ENCODE data around the gene RFX4.

The RFX4 gene

GRCh38 chr12:106769078-106769477, 186.3 kb downstream of the RFX4 start:
- no peak overlapping the region for H3K27ac Mint-ChIP-seq
- peaks cover 42% of the 10 kb centered on the region for H3K27me3 Mint-ChIP-seq
- intact Hi-C loops (cut with micrococcal nuclease) = no loop called here
- peaks cover 4% of the 10 kb centered on the region for H3K36me3 Mint-ChIP-seq (ENCODE audit: low read depth)
- H3K4me3 Mint-ChIP-seq = no peak overlapping the region
- H3K9me3 Mint-ChIP-seq = no peaks in the 10 kb centered on the region
- peaks cover 9% of the 10 kb centered on the region for H3K4me1 Mint-ChIP-seq (ENCODE audit: low read depth)

GRCh38 chr12:106769546-106769945, 186.7 kb downstream of the RFX4 start:
- Mint-ChIP-seq H3K36me3 (ENCODE audit: low read depth) (peaks cover 9% of the 10 kb centered on the region), H3K9me3 (no peaks in the 10 kb centered on the region), H3K27me3 (peaks cover 41% of the 10 kb centered on the region), H3K27ac (no peak overlapping the region), H3K4me1 (ENCODE audit: low read depth) (peaks cover 9% of the 10 kb centered on the region), H3K4me3 (no peak overlapping the region)
- intact Hi-C loops (cut with micrococcal nuclease) = no loop called here

GRCh38 chr12:106771425-106771824, 188.6 kb downstream of the RFX4 start:
- Mint-ChIP-seq H3K27ac (no peak overlapping the region), H3K9me3 (no peaks in the 10 kb centered on the region), H3K4me3 (no peak overlapping the region), H3K27me3 (peaks cover 34% of the 10 kb centered on the region), H3K4me1 (ENCODE audit: low read depth) (peaks cover 21% of the 10 kb centered on the region), H3K36me3 (ENCODE audit: low read depth) (peaks cover 15% of the 10 kb centered on the region)
- intact Hi-C loops (cut with micrococcal nuclease) = loop anchor here (5.0 kb wide), 2 partner anchors 321 to 414 kb away; partner anchors contain the start of genes CRY1 and POLR3B

GRCh38 chr12:106773286-106774004, 190.6 kb downstream of the RFX4 start:
- Mint-ChIP-seq H3K9me3 (no peaks in the 10 kb centered on the region), H3K36me3 (ENCODE audit: low read depth) (peaks cover 15% of the 10 kb centered on the region), H3K27me3 (peaks cover 17% of the 10 kb centered on the region), H3K4me1 (ENCODE audit: low read depth) (peaks cover 18% of the 10 kb centered on the region), H3K4me3 (peak overlapping the region; percentile 93), H3K27ac (peak overlapping the region; percentile 94)
- intact Hi-C loops (cut with micrococcal nuclease) = loop anchor here (5.0 kb wide), 2 partner anchors 319 to 416 kb away; partner anchors contain the start of genes CRY1 and POLR3B

GRCh38 chr12:106774005-106774807, 191.4 kb downstream of the RFX4 start, which contains the start of gene RIC8B:
RIC8B (plus strand) TSS chr12:106774682; CDS start chr12:106774746, 64 bp downstream.
- peaks cover 18% of the 10 kb centered on the region for H3K4me1 Mint-ChIP-seq (ENCODE audit: low read depth)
- H3K9me3 Mint-ChIP-seq = no peaks in the 10 kb centered on the region
- intact Hi-C loops (cut with micrococcal nuclease) = loop anchor here (5.0 kb wide), 2 partner anchors 318 to 417 kb away; partner anchors contain the start of genes CRY1 and POLR3B

GRCh38 chr12:106774808-106775524, 192.2 kb downstream of the RFX4 start:
- H3K27ac Mint-ChIP-seq = peak overlapping the region; percentile 94
- H3K4me3 Mint-ChIP-seq = peak overlapping the region; percentile 93
- peaks cover 15% of the 10 kb centered on the region for H3K36me3 Mint-ChIP-seq (ENCODE audit: low read depth)
- intact Hi-C loops (cut with micrococcal nuclease) = loop anchor here (5.0 kb wide), 2 partner anchors 317 to 418 kb away; partner anchors contain the start of genes CRY1 and POLR3B
- H3K4me1 Mint-ChIP-seq (ENCODE audit: low read depth) = peaks cover 18% of the 10 kb centered on the region
- H3K27me3 Mint-ChIP-seq = peaks cover 2% of the 10 kb centered on the region
- H3K9me3 Mint-ChIP-seq = no peaks in the 10 kb centered on the region

More at GRCh38 chr12:106774005-106774807, 191.4 kb downstream of the RFX4 start, which contains the start of gene RIC8B:
- Mint-ChIP-seq H3K27me3 (peaks cover 9% of the 10 kb centered on the region), H3K4me3 (peak within 1 kb of the TSS; percentile 93), H3K36me3 (ENCODE audit: low read depth) (peaks cover 15% of the 10 kb centered on the region), H3K27ac (peak within 1 kb of the TSS; percentile 94)

- no peaks in the 10 kb centered on the region for H3K9me3 Mint-ChIP-seq
- H3K4me1 Mint-ChIP-seq (ENCODE audit: low read depth) = peaks cover 18% of the 10 kb centered on the region
- H3K27ac Mint-ChIP-seq = no peak overlapping the region
- no peak overlapping the region for H3K4me3 Mint-ChIP-seq
- intact Hi-C loops (cut with micrococcal nuclease) = no loop called here
- no peaks in the 10 kb centered on the region for H3K27me3 Mint-ChIP-seq
- H3K36me3 Mint-ChIP-seq (ENCODE audit: low read depth) = peaks cover 15% of the 10 kb centered on the region
Observed at GRCh38 chr12:106776897-106777296, 194.1 kb downstream of the RFX4 start.

GRCh38 chr12:106780010-106780631, 197.3 kb downstream of the RFX4 start:
- no peaks in the 10 kb centered on the region for H3K9me3 Mint-ChIP-seq
- H3K36me3 Mint-ChIP-seq (ENCODE audit: low read depth) = peaks cover 7% of the 10 kb centered on the region
- no peak overlapping the region for H3K4me3 Mint-ChIP-seq
- peaks cover 14% of the 10 kb centered on the region for H3K4me1 Mint-ChIP-seq (ENCODE audit: low read depth)
- intact Hi-C loops (cut with micrococcal nuclease) = no loop called here
- no peaks in the 10 kb centered on the region for H3K27me3 Mint-ChIP-seq
- no peak overlapping the region for H3K27ac Mint-ChIP-seq

- H3K27ac Mint-ChIP-seq = no peak overlapping the region
- H3K4me3 Mint-ChIP-seq = no peak overlapping the region
- H3K36me3 Mint-ChIP-seq (ENCODE audit: low read depth) = peaks cover 25% of the 10 kb centered on the region
- intact Hi-C loops (cut with micrococcal nuclease) = no loop called here
- H3K9me3 Mint-ChIP-seq = no peaks in the 10 kb centered on the region
- no peaks in the 10 kb centered on the region for H3K4me1 Mint-ChIP-seq (ENCODE audit: low read depth)
- H3K27me3 Mint-ChIP-seq = no peaks in the 10 kb centered on the region
Observed at GRCh38 chr12:106782619-106783018, 199.8 kb downstream of the RFX4 start.

GRCh38 chr12:106783515-106783914, 200.7 kb downstream of the RFX4 start:
- Mint-ChIP-seq H3K27me3 (no peaks in the 10 kb centered on the region), H3K27ac (no peak overlapping the region), H3K4me1 (ENCODE audit: low read depth) (no peaks in the 10 kb centered on the region), H3K4me3 (no peak overlapping the region), H3K9me3 (no peaks in the 10 kb centered on the region), H3K36me3 (ENCODE audit: low read depth) (peaks cover 34% of the 10 kb centered on the region)
- intact Hi-C loops (cut with micrococcal nuclease) = no loop called here

GRCh38 chr12:106790020-106790419, 207.2 kb downstream of the RFX4 start:
- no peaks in the 10 kb centered on the region for H3K4me1 Mint-ChIP-seq (ENCODE audit: low read depth)
- H3K4me3 Mint-ChIP-seq = no peak overlapping the region
- intact Hi-C loops (cut with micrococcal nuclease) = no loop called here
- no peak overlapping the region for H3K27ac Mint-ChIP-seq
- H3K27me3 Mint-ChIP-seq = no peaks in the 10 kb centered on the region
- peaks cover 9% of the 10 kb centered on the region for H3K9me3 Mint-ChIP-seq
- H3K36me3 Mint-ChIP-seq (ENCODE audit: low read depth) = peaks cover 60% of the 10 kb centered on the region

- H3K36me3 Mint-ChIP-seq (ENCODE audit: low read depth) = peaks cover 47% of the 10 kb centered on the region
- no peaks in the 10 kb centered on the region for H3K4me1 Mint-ChIP-seq (ENCODE audit: low read depth)
- H3K27me3 Mint-ChIP-seq = no peaks in the 10 kb centered on the region
- H3K4me3 Mint-ChIP-seq = no peak overlapping the region
- intact Hi-C loops (cut with micrococcal nuclease) = no loop called here
- H3K27ac Mint-ChIP-seq = no peak overlapping the region
- H3K9me3 Mint-ChIP-seq = peaks cover 9% of the 10 kb centered on the region
Observed at GRCh38 chr12:106791531-106791930, 208.7 kb downstream of the RFX4 start.

GRCh38 chr12:106794369-106794768, 211.6 kb downstream of the RFX4 start:
- H3K9me3 Mint-ChIP-seq = peaks cover 9% of the 10 kb centered on the region
- H3K4me1 Mint-ChIP-seq (ENCODE audit: low read depth) = no peaks in the 10 kb centered on the region
- H3K4me3 Mint-ChIP-seq = no peak overlapping the region
- H3K27me3 Mint-ChIP-seq = no peaks in the 10 kb centered on the region
- intact Hi-C loops (cut with micrococcal nuclease) = no loop called here
- H3K36me3 Mint-ChIP-seq (ENCODE audit: low read depth) = peaks cover 25% of the 10 kb centered on the region
- H3K27ac Mint-ChIP-seq = no peak overlapping the region

Measured in dendritic cell treated with granulocyte-macrophage colony-stimulating factor and Interleukin-4, amounts not matched to agents 40 ng/mL and 50 ng/mL, for 4 days (primary cell).